H9 (cell line): Measurements from ENCODE around the gene TMPRSS9. TPM values are rescaled to one million over a fixed set of nuclear protein-coding genes. Genes with fewer than 3 reads are reported as not detected.

Experiments used
- DNase-seq: peaks from one replicate; pipeline ENCODE4 v3.0.0-alpha.2; 2017
- H2AFZ ChIP-seq: one replicate; pipeline ENCODE4 v1.6.1; 2013; ENCODE audit warnings: mild to moderate bottlenecking, low read length, control low read depth, moderate library complexity
- H2AK5ac ChIP-seq: 2 replicates; pipeline ENCODE4 v1.6.1; 2013; ENCODE audit warnings: low read length, control low read depth, mixed read lengths; ENCODE audit not compliant: insufficient read length
- H2BK120ac ChIP-seq: one replicate; pipeline ENCODE4 v1.6.1; 2013; ENCODE audit warnings: low read depth, mild to moderate bottlenecking, low read length, control low read depth, inconsistent platforms; ENCODE audit not compliant: poor library complexity, severe bottlenecking
- H2BK12ac ChIP-seq: 2 replicates; pipeline ENCODE4 v1.6.1; 2013; ENCODE audit warnings: low read length, control low read depth, mixed read lengths, low read depth; ENCODE audit not compliant: insufficient read length
- H2BK15ac ChIP-seq: 2 replicates; pipeline ENCODE4 v1.6.1; 2013; ENCODE audit warnings: low read depth, low read length, control low read depth
- H2BK20ac ChIP-seq: one replicate; pipeline ENCODE4 v1.6.1; 2013; ENCODE audit warnings: low read depth, mild to moderate bottlenecking, low read length, control low read depth, inconsistent platforms; ENCODE audit not compliant: poor library complexity, severe bottlenecking
- H2BK5ac ChIP-seq: 2 replicates; pipeline ENCODE4 v1.6.1; 2013; ENCODE audit warnings: low read length, control low read depth, mixed read lengths; ENCODE audit not compliant: insufficient read length
- H3K14ac ChIP-seq: 2 replicates; pipeline ENCODE4 v1.6.1; 2013; ENCODE audit warnings: low read length, control low read depth; ENCODE audit not compliant: insufficient read depth
- H3K18ac ChIP-seq: 2 replicates; pipeline ENCODE4 v1.6.1; 2013; ENCODE audit warnings: low read depth, mild to moderate bottlenecking, mixed read lengths, low read length, control low read depth; ENCODE audit not compliant: insufficient read length
- H3K23ac ChIP-seq: 2 replicates; pipeline ENCODE4 v1.6.1; 2013; ENCODE audit warnings: low read length, control low read depth, mixed read lengths, low read depth; ENCODE audit not compliant: insufficient read length
- H3K23me2 ChIP-seq: 2 replicates; pipeline ENCODE4 v1.6.1; 2013; ENCODE audit warnings: low read depth, mild to moderate bottlenecking, mixed read lengths, low read length, control low read depth; ENCODE audit not compliant: insufficient read length, poor library complexity, severe bottlenecking
- H3K27ac ChIP-seq: 2 replicates; pipeline ENCODE4 v1.5.1; 2013; ENCODE audit warnings: low read length, control low read depth, mixed read lengths, low read depth; ENCODE audit not compliant: insufficient read length
- H3K27me3 ChIP-seq: 2 replicates; pipeline ENCODE4 v1.6.1; 2013; ENCODE audit warnings: low read length, control low read depth, inconsistent platforms; ENCODE audit not compliant: insufficient read depth
- H3K4ac ChIP-seq: 2 replicates; pipeline ENCODE4 v1.6.1; 2013; ENCODE audit warnings: low read depth, mild to moderate bottlenecking, control low read depth, inconsistent platforms, low read length, moderate library complexity
- H3K4me1 ChIP-seq: 2 replicates; pipeline ENCODE4 v1.6.1; 2013; ENCODE audit warnings: low read length, control low read depth, inconsistent platforms; ENCODE audit not compliant: insufficient read depth
- H3K4me2 ChIP-seq: 2 replicates; pipeline ENCODE4 v1.6.1; 2013; ENCODE audit warnings: low read length, control low read depth, mixed read lengths; ENCODE audit not compliant: insufficient read length, insufficient read depth
- H3K56ac ChIP-seq: 2 replicates; pipeline ENCODE4 v1.6.1; 2013; ENCODE audit warnings: low read depth, mild to moderate bottlenecking, mixed read lengths, low read length, control low read depth; ENCODE audit not compliant: insufficient read length
- H3K79me1 ChIP-seq: 2 replicates; pipeline ENCODE4 v1.6.1; 2013; ENCODE audit warnings: low read depth, mild to moderate bottlenecking, moderate library complexity, low read length, control low read depth, inconsistent platforms; ENCODE audit not compliant: insufficient read depth, poor library complexity, severe bottlenecking
- H3K79me2 ChIP-seq: 2 replicates; pipeline ENCODE4 v1.6.1; 2013; ENCODE audit warnings: low read length, control low read depth, inconsistent platforms; ENCODE audit not compliant: insufficient read depth
- H3K9ac ChIP-seq: 2 replicates; pipeline ENCODE4 v1.6.1; 2013; ENCODE audit warnings: low read length, control low read depth, mixed read lengths; ENCODE audit not compliant: insufficient read length; ENCODE audit errors: extremely low read depth
- H3K9me3 ChIP-seq: one replicate; pipeline ENCODE4 v1.6.1; 2013; ENCODE audit warnings: low read depth, low read length, inconsistent platforms; ENCODE audit not compliant: control insufficient read depth
- H3T11ph ChIP-seq: one replicate; pipeline ENCODE4 v1.6.1; 2013; ENCODE audit warnings: mild to moderate bottlenecking, low read length, control low read depth, inconsistent platforms
- H4K20me1 ChIP-seq: one replicate; pipeline ENCODE4 v1.6.1; 2013; ENCODE audit not compliant: control insufficient read depth, insufficient read length, insufficient read depth
- H4K5ac ChIP-seq: 2 replicates; pipeline ENCODE4 v1.6.1; 2013; ENCODE audit warnings: low read depth, mild to moderate bottlenecking, mixed read lengths, low read length, control low read depth; ENCODE audit not compliant: insufficient read length
- H4K8ac ChIP-seq: replicated peaks from 2 replicates; pipeline ENCODE4 v1.6.1; 2013; ENCODE audit warnings: low read length, control low read depth, mixed read lengths, low read depth; ENCODE audit not compliant: insufficient read length
- H4K91ac ChIP-seq: 2 replicates; pipeline ENCODE4 v1.6.1; 2013; ENCODE audit warnings: low read depth, mild to moderate bottlenecking, moderate library complexity, mixed read lengths, low read length, control low read depth; ENCODE audit not compliant: insufficient read length
- H3K27ac Mint-ChIP-seq, 3 experiments: 2 replicates in 2 of 3; 3 replicates in 1 of 3; pipeline ENCODE4 v1.8.0; 2020 to 2021; ENCODE audit warnings: mixed read lengths in 3 of 3, mild to moderate bottlenecking in 1 of 3, moderate library complexity in 1 of 3
- H3K27me3 Mint-ChIP-seq: 2 replicates; pipeline ENCODE4 v1.8.0; 2021; ENCODE audit warnings: low read depth, mild to moderate bottlenecking, moderate library complexity, mixed read lengths
- H3K36me3 Mint-ChIP-seq, 3 experiments: 2 replicates in 2 of 3; 3 replicates in 1 of 3; pipeline ENCODE4 v1.8.0; 2020 to 2021; ENCODE audit warnings: low read depth in 3 of 3, mixed read lengths in 3 of 3; ENCODE audit not compliant: insufficient read depth in 1 of 3
- H3K4me1 Mint-ChIP-seq, 2 experiments: 2 replicates each; pipeline ENCODE4 v1.8.0; 2020; ENCODE audit warnings: mixed read lengths in 2 of 2
- H3K4me3 Mint-ChIP-seq, 2 experiments: 2 replicates in 1 of 2; 3 replicates in 1 of 2; pipeline ENCODE4 v1.8.0; 2020 to 2021; ENCODE audit warnings: mild to moderate bottlenecking in 2 of 2, mixed read lengths in 2 of 2, moderate library complexity in 1 of 2
- H3K9me3 Mint-ChIP-seq, 2 experiments: 2 replicates in 1 of 2; 3 replicates in 1 of 2; pipeline ENCODE4 v1.8.0; 2020; ENCODE audit warnings: mild to moderate bottlenecking in 2 of 2, mixed read lengths in 2 of 2, moderate library complexity in 1 of 2
- WGBS: extraction: QIAGEN DNeasy Blood & Tissue Kit; methylation state at CpG from one replicate; pipeline ENCODE4 v1.1.7; 2013; ENCODE audit warnings: missing lambda C conversion rate, low lambda C conversion rate, mixed read lengths; ENCODE audit not compliant: insufficient read length; ENCODE audit errors: extremely low coverage; 5-methylcytosine and 5-hydroxymethylcytosine counted together
- total RNA-seq: library from RNA; stranded (reverse); gene quantifications from 2 replicates; pipeline ENCODE4 v1.2.1, GENCODE V29; 2021
- TF ChIP-seq, protein P1 (sequence below): fragments of 200-600 bp; sonication (generic); conservative IDR thresholded peaks from 3 replicates; pipeline ENCODE4 v1.8.0; 2021; ENCODE audit warnings: antibody characterized with exemption, mild to moderate bottlenecking

TMPRSS9 gene
- total RNA-seq, 1 experiment from 2014 or later = 0.24 TPM

GRCh38 chr19:2342656-2343288 is 17.3 kb upstream of the TMPRSS9 start:
- H3K23ac ChIP-seq = no peak overlapping the region
- no peak overlapping the region for H2BK15ac ChIP-seq
- no peak overlapping the region for H3K9ac ChIP-seq
- Mint-ChIP-seq H3K27ac (no peak overlapping the region), H3K4me3 (no peak overlapping the region), H3K9me3 (no peaks in the 10 kb centered on the region), H3K4me1 (peaks cover 3 to 5% of the 10 kb centered on the region in 2 experiments), H3K27me3 (no peaks in the 10 kb centered on the region), H3K36me3 (peaks cover 1 to 14% (median 11%) of the 10 kb centered on the region in 3 experiments; a peak in 5 of 7 replicates)
- no peaks in the 10 kb centered on the region for H3K4me1 ChIP-seq
- H3K27ac ChIP-seq = no peak overlapping the region
- no peak overlapping the region for H2BK120ac ChIP-seq
- H3K27me3 ChIP-seq = no peaks in the 10 kb centered on the region
- no peak overlapping the region for H2BK20ac ChIP-seq
- H3K79me2 ChIP-seq = no peaks in the 10 kb centered on the region
- no peak overlapping the region; the same call in 1 of the 2 replicates for H3K14ac ChIP-seq
- no peak overlapping the region for H3T11ph ChIP-seq
- H3K23me2 ChIP-seq = no peaks in the 10 kb centered on the region
- H3K9me3 ChIP-seq = no peaks in the 10 kb centered on the region
- no peak overlapping the region for H2BK12ac ChIP-seq
- H4K91ac ChIP-seq = no peak overlapping the region
- H2BK5ac ChIP-seq = no peak overlapping the region
- no peak overlapping the region for H3K18ac ChIP-seq
- no peak for DNase-seq
- no peak overlapping the region for H2AK5ac ChIP-seq
- no peaks in the 10 kb centered on the region for H3K79me1 ChIP-seq
- H4K8ac ChIP-seq = no peak overlapping the region
- H3K4me2 ChIP-seq = no peak overlapping the region
- H3K56ac ChIP-seq = no peak overlapping the region
- no peak overlapping the region for H4K5ac ChIP-seq
- WGBS = no CpG with 5 or more reads among the region's 29 CpGs
- no peak overlapping the region for H2AFZ ChIP-seq
- H4K20me1 ChIP-seq = no peaks in the 10 kb centered on the region
- no peak overlapping the region for H3K4ac ChIP-seq
- TF ChIP-seq, protein P1, sequence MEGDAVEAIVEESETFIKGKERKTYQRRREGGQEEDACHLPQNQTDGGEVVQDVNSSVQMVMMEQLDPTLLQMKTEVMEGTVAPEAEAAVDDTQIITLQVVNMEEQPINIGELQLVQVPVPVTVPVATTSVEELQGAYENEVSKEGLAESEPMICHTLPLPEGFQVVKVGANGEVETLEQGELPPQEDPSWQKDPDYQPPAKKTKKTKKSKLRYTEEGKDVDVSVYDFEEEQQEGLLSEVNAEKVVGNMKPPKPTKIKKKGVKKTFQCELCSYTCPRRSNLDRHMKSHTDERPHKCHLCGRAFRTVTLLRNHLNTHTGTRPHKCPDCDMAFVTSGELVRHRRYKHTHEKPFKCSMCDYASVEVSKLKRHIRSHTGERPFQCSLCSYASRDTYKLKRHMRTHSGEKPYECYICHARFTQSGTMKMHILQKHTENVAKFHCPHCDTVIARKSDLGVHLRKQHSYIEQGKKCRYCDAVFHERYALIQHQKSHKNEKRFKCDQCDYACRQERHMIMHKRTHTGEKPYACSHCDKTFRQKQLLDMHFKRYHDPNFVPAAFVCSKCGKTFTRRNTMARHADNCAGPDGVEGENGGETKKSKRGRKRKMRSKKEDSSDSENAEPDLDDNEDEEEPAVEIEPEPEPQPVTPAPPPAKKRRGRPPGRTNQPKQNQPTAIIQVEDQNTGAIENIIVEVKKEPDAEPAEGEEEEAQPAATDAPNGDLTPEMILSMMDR = no peak
